GM04504 (cell line): ENCODE measurements around the gene BICD2.
A peak's percentile ranks its signal among the peaks of the same experiment; 100 is the strongest.
"Not testable (repeated sequence)": the region's sequence is repeated elsewhere in the genome, so short reads cannot be mapped to it uniquely, and the experiment has no call there.

Experiments
- DNase-seq: peaks from one replicate; pipeline ENCODE4 v3.0.0-alpha.2; 2012; ENCODE audit warnings: low read depth

BICD2 gene

GRCh38 chr9:92764381-92764987, at the start of gene BICD2:
Gene BICD2 (minus strand): TSS chr9:92764833. CDS start chr9:92764744, 89 bp downstream.
- no peak for DNase-seq

- DNase-seq: not testable (repeated sequence)
Measured at GRCh38 chr9:92809629-92810326, 45.1 kb upstream of the BICD2 start.

DNA sequence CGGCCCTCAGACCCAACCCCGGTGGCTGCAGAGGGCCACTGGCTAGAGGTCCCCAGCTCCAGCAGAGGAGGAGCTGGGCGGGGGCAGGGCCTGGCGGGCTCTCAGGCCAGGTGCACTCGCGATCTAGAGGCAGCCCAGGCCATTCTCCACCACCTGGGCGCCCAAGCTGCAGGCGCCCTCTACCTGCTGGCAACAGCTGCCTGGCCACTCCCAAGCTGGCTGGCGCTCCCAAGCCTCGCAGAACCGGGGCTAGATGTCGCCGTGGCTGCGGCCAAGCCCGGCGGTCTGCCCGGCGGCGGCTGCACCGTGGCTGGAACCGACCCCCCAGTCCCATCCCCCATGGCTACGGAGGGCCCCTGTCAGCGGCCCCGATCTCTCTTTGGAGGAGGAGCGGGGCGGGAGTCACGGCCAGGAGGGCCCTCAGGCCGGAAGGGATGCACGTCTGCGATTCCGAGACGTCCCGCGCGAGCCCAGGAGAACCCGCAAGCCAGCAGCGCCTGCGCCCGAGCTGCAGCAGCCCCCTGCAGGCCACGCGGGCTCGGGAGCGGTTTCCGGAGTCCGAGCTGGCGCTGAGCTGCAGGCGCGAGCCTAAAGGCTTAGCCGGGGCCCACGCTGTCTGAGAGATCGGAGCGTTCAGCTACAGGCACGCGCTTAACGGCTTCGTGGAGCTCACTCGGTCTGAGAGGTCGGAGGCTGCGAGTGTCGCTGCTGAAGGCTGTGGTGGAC, 44.3 kb upstream of the BICD2 start:
- DNase-seq: peak; percentile 24

GRCh38 chr9:92807757-92808725, 43.4 kb upstream of the BICD2 start:
- DNase-seq: no peak

- DNase-seq: no peak
Measured at GRCh38 chr9:92807031-92807756, 42.6 kb upstream of the BICD2 start.

DNA sequence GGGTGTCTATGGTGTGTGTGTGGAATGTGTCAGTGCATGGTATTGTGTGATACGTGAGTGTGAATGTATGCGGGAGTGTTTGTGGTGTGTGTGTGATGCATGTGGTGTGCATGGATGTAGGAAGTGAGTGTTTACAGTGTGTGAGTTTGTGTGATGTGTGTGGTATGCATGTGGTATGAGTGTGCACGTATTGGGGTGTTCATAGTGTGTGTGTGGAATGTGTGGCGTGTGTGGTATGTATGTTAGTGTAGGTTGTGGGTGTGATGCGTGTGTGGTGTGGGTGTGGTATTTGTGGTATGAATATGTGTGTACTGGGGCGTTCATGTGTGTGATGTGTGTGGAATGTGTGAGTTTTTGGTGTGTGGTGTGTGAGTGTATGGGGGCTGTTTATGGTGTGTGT, 40.1 kb upstream of the BICD2 start:
- DNase-seq: no peak

- no peak for DNase-seq
Measured at GRCh38 chr9:92798358-92798757, 33.7 kb upstream of the BICD2 start.

GRCh38 chr9:92796337-92796804, 31.7 kb upstream of the BICD2 start:
- not testable (repeated sequence) for DNase-seq

GRCh38 chr9:92795598-92796336, 31.1 kb upstream of the BICD2 start:
- no peak for DNase-seq

DNA sequence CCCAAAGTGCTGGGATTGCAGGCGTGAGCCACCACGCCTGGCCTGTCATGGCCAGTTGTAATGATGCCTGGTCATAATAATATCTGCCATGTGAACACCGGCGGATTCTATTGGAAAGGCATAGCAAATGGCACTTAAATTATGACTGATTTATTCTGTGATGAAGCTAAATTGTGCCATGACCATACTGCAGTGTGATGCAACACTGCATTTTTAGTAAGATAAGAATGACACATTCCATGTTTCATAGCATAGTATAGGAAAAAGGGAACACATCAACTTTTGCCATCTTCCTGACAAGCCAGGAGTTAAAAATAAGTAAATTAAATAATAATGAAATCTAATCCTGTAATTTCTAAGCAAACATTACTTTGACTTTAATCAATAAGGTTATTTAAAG, 30.4 kb upstream of the BICD2 start:
- DNase-seq: no peak

GRCh38 chr9:92794426-92794825, 29.8 kb upstream of the BICD2 start:
- DNase-seq: no peak

- DNase-seq: peak; percentile 44
Measured at GRCh38 chr9:92790542-92791527, 26.2 kb upstream of the BICD2 start.

DNA sequence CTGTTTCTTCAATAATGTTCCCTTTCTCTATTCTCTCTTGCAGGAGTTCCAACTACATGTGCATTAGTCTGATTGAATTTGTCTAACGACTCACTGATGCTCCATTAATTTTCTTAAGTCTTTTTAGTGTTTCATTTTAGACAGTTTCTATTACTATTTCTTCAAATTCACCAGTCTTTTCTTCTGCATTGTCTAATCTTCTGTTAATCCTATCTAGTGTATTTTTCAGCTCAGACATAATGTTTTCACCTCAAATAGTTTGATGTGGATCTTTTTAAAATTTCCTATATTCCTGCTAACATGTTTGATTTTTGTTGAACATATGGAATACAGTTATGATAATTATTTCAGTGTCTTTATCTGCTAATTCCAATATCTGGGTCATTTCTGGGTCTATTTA, 21.7 kb upstream of the BICD2 start:
- no peak for DNase-seq

- DNase-seq: no peak
Measured at GRCh38 chr9:92781899-92782298, 17.3 kb upstream of the BICD2 start.

- no peak for DNase-seq
Measured at GRCh38 chr9:92780206-92780605, 15.6 kb upstream of the BICD2 start.

DNA sequence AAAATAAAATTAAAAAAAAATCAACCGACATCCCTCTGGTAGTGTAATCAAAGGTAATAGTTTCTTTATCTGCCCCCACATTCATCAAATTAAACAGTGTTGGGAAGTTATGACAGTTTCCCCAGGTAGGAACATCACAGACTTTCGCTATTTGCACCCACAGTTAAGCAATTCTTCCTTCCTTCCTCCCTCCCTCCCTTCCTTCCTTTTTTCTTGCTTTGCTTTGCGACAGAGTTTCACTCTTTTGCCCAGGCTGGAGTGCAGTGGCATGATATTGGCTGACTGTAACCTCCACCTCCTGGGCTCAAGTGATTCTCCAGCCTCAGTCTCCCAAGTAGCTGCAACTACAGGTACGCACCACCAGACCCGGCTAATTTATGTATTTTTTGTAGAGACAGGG, 10.8 kb upstream of the BICD2 start:
- no peak for DNase-seq

DNA sequence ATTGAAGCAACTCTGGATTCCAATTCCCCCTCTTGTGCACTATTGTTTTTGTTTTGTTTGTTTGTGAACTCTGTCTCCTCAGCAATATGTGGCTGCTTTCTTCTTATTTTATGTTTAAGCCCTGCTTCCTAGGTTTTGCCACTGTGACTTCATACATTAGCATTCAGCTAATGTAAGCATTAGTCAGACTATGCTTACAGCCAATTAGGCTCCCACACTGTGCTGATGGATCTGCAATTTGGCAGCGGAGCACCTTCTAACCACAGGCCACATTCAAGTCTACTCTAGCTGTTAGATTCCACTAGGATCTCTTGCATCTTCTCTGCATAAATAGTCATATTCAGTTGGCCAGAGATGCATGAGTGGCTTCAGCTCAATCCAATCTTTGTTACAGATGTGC, 9.6 kb upstream of the BICD2 start:
- DNase-seq: peak; percentile 90

DNA sequence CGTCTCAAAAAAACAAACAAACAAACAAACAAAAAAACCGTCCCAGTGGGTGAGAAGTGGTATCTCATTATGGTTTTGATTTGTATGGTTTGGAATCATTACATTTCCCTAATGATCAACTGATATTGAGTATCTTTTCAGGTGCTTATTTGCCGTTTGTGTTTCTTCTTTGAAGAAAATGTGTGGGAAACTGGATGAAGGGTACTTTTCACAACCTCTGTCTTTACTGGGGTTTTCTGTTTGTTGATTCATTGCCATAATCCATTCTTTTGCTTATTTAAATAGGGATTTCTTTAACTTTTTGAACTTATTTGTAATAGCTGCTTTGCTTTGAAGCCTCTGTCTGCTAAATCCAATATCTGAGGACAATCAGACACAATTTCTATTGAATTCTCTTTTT, 9.2 kb upstream of the BICD2 start:
- DNase-seq: no peak

DNA sequence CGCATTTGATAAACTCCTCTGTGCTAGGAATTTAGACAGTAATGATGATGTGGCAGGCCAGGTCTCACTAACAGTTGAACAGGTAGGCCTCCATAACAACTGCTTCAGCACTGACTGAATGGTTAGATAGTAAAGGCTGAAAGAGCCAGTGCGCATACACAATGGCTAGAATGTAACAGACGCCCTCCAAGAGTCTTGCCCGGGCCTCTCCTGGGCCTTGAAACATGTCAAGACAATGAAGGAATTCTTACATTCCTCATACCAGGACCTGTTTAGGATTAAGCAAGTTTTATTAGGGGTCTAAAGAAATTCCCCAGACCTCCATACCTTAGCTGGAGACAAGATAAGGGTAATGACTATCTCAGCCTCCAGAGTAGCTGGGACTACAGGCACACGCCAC, 6.7 kb upstream of the BICD2 start:
- no peak for DNase-seq
